ENCODE data around the gene MSRB1. TPM values are rescaled to one million over a fixed set of nuclear protein-coding genes. Genes with fewer than 3 reads are reported as not detected.

The MSRB1 gene
- total and polyA plus RNA-seq, 9 of the 15 experiments (the other 6 are each of a cell fraction or from before 2014, with no cell fraction given) = 5.4 to 33.7 (median 25.7) TPM

DNA sequence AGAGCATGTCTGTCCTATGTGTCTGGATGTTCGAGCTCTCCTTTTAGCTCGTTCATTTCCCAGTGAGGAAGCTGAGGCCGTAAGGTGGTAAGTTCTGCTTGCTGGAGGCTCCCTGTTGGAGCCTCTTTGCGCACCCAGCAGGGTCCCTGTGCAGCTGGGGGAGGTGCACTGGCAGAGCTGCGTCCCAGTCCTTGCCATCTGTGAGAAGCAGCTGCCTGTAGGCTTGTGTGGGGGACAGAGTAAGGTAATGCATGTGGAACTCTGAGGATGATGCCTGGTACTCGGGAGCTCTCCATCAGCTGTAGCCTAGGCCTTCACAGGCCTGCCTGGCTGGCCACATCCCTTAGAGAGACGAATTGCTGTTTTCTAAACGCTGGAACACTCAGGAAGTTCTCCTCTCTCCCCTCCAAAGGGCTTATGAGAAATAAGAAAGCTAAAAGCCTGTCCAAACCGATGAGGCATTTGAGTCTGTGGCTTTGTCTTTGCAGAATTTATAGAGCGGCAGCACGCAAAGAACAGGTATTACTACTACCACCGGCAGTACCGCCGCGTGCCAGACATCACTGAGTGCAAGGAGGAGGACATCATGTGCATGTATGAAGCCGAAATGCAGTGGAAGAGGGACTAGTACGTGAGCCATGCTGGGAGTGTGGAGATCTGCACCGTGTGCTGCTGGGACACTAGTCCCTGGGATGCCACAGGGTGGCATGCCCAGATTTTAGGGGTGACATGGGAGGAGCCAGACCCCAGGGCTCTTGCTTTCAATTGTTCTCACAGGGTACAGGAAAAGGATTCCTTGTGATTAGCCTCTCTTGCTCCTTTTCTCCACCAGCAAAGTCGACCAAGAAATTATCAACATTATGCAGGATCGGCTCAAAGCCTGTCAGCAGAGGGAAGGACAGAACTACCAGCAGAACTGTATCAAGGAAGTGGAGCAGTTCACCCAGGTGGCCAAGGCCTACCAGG lies 17.9 kb upstream of the MSRB1 start (continued):
- TF ChIP-seq, protein P1, sequence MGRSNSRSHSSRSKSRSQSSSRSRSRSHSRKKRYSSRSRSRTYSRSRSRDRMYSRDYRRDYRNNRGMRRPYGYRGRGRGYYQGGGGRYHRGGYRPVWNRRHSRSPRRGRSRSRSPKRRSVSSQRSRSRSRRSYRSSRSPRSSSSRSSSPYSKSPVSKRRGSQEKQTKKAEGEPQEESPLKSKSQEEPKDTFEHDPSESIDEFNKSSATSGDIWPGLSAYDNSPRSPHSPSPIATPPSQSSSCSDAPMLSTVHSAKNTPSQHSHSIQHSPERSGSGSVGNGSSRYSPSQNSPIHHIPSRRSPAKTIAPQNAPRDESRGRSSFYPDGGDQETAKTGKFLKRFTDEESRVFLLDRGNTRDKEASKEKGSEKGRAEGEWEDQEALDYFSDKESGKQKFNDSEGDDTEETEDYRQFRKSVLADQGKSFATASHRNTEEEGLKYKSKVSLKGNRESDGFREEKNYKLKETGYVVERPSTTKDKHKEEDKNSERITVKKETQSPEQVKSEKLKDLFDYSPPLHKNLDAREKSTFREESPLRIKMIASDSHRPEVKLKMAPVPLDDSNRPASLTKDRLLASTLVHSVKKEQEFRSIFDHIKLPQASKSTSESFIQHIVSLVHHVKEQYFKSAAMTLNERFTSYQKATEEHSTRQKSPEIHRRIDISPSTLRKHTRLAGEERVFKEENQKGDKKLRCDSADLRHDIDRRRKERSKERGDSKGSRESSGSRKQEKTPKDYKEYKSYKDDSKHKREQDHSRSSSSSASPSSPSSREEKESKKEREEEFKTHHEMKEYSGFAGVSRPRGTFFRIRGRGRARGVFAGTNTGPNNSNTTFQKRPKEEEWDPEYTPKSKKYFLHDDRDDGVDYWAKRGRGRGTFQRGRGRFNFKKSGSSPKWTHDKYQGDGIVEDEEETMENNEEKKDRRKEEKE (IDR thresholded peaks at IDR 0.05; ENCODE audit: borderline replicate concordance in 1 of 2, control insufficient read depth in 1 of 2, low read depth in 2 of 2, low read length in 1 of 2) = peak; percentile 44 to 83; a peak in 2 of 4 replicates
- TF ChIP-seq LEF1 (IDR thresholded peaks at IDR 0.05) = peak; percentile 34; the same call in 1 of the 2 replicates
- no peak for TF ChIP-seq NFE2L1 (tag; IDR thresholded peaks at IDR 0.05; ENCODE audit: borderline replicate concordance, low read depth)
- no peak for TF ChIP-seq ZNF384 (IDR thresholded peaks at IDR 0.05; ENCODE audit: low read depth, low read length)
- TF ChIP-seq NUFIP1 (IDR thresholded peaks at IDR 0.05; ENCODE audit: partially characterized antibody) = no peak
- no peak for TF ChIP-seq ETV5 (CRISPR knock-in tag; IDR thresholded peaks at IDR 0.05; ENCODE audit: low read depth)
- no peak for TF ChIP-seq CEBPG (CRISPR knock-in tag; IDR thresholded peaks at IDR 0.05)
- no peak for TF ChIP-seq CEBPG (tag; conservative IDR thresholded peaks at IDR 0.05 in 1 of 2, IDR thresholded peaks at IDR 0.05 in 1 of 2)
- TF ChIP-seq CBFB (CRISPR knock-in tag; IDR thresholded peaks at IDR 0.05) = no peak
- no peak for TF ChIP-seq CHD1 (IDR thresholded peaks at IDR 0.05; ENCODE audit: low read length)
- peak; percentile 51 to 68; a peak in 2 of 4 replicates for TF ChIP-seq TEAD1 (CRISPR knock-in tag; IDR thresholded peaks at IDR 0.05)
- TF ChIP-seq TRIM24 (IDR thresholded peaks at IDR 0.05) = no peak
- no peak for TF ChIP-seq JUN (IDR thresholded peaks at IDR 0.05; ENCODE audit: borderline replicate concordance, low read depth, low read length)
- no peak for TF ChIP-seq JUN (CRISPR knock-in tag; IDR thresholded peaks at IDR 0.05; ENCODE audit: borderline replicate concordance)
- TF ChIP-seq EHMT2 (IDR thresholded peaks at IDR 0.05) = no peak
- no peak for TF ChIP-seq NFE2 (IDR thresholded peaks at IDR 0.05; ENCODE audit: low read depth)
- no peak for TF ChIP-seq MTA1 (IDR thresholded peaks at IDR 0.05; ENCODE audit: borderline replicate concordance)
- no peak for TF ChIP-seq RAD21 (CRISPR knock-in tag; conservative IDR thresholded peaks at IDR 0.05 in 1 of 2, IDR thresholded peaks at IDR 0.05 in 1 of 2)
- TF ChIP-seq RCOR1 (IDR thresholded peaks at IDR 0.05; ENCODE audit: borderline replicate concordance in 1 of 2, low read depth in 2 of 2, low read length in 2 of 2) = no peak
- no peak for TF ChIP-seq DMBX1 (CRISPR knock-in tag; IDR thresholded peaks at IDR 0.05; ENCODE audit: borderline replicate concordance)
- no peak for TF ChIP-seq ZFP36 (IDR thresholded peaks at IDR 0.05; ENCODE audit: low read depth, low read length, partially characterized antibody)
- TF ChIP-seq EP300 (IDR thresholded peaks at IDR 0.05; ENCODE audit: low read length) = no peak
- TF ChIP-seq POLR3A (IDR thresholded peaks at IDR 0.05; ENCODE audit: borderline replicate concordance, extremely low read depth, insufficient read depth, insufficient read length) = no peak
- TF ChIP-seq, protein P2, sequence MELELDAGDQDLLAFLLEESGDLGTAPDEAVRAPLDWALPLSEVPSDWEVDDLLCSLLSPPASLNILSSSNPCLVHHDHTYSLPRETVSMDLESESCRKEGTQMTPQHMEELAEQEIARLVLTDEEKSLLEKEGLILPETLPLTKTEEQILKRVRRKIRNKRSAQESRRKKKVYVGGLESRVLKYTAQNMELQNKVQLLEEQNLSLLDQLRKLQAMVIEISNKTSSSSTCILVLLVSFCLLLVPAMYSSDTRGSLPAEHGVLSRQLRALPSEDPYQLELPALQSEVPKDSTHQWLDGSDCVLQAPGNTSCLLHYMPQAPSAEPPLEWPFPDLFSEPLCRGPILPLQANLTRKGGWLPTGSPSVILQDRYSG (tag; conservative IDR thresholded peaks at IDR 0.05; ENCODE audit: low read depth) = no peak
